CD8-positive, alpha-beta memory T cell (primary cell): ENCODE results near the gene MADD. TPM values are rescaled to one million over a fixed set of nuclear protein-coding genes. Genes with fewer than 3 reads are reported as not detected.

Experiments used
- CTCF ChIA-PET: fragments of 350-600 bp; sonication (Branson Sonifier 250); formaldehyde crosslinking; loops from one replicate; lab custom pipeline; 2021; ENCODE audit warnings: antibody characterized with exemption; lab: Charles Lee
- POLR2A ChIA-PET: fragments of 350-600 bp; sonication (Branson Sonifier 250); formaldehyde crosslinking; loops from one replicate; lab custom pipeline; 2021; ENCODE audit warnings: antibody characterized with exemption; lab: Charles Lee
- DNase-seq, 5 donors: peaks; one replicate each; pipeline versions ENCODE4 v3.0.0 to v3.0.0-alpha.2; 2020 to 2022; ENCODE audit warnings: mixed read lengths in 1 of 5
- H3K27ac ChIP-seq: one replicate; pipeline ENCODE4 v1.7.0; 2013; ENCODE audit warnings: low read depth, mild to moderate bottlenecking, low read length, moderate library complexity
- H3K27me3 ChIP-seq: 2 replicates; pipeline ENCODE4 v1.7.0; 2013; ENCODE audit warnings: low read length, mild to moderate bottlenecking; ENCODE audit not compliant: insufficient read depth, poor library complexity, severe bottlenecking
- H3K36me3 ChIP-seq: 2 replicates; pipeline ENCODE4 v1.7.0; 2013; ENCODE audit warnings: mild to moderate bottlenecking, low read length, moderate library complexity; ENCODE audit not compliant: insufficient read depth
- H3K4me1 ChIP-seq: 2 replicates; pipeline ENCODE4 v1.7.0; 2013; ENCODE audit warnings: mild to moderate bottlenecking, low read length, moderate library complexity; ENCODE audit not compliant: insufficient read depth
- H3K4me3 ChIP-seq: 2 replicates; pipeline ENCODE4 v1.7.0; 2013; ENCODE audit warnings: mild to moderate bottlenecking, low read length
- H3K9me3 ChIP-seq: 2 replicates; pipeline ENCODE4 v1.7.0; 2013; ENCODE audit warnings: mild to moderate bottlenecking, low read length
- H3K27ac Mint-ChIP-seq, 8 donors: one replicate each; pipeline ENCODE4 v1.8.0; 2020 to 2021; ENCODE audit warnings: mixed read lengths in 8 of 8, mild to moderate bottlenecking in 6 of 8, inconsistent platforms in 3 of 8, moderate library complexity in 3 of 8
- H3K27me3 Mint-ChIP-seq, 2 donors: one replicate each; pipeline ENCODE4 v1.8.0; 2020 to 2021; ENCODE audit warnings: mixed read lengths in 2 of 2, mild to moderate bottlenecking in 1 of 2, moderate library complexity in 1 of 2
- H3K36me3 Mint-ChIP-seq, 3 donors: one replicate each; pipeline ENCODE4 v1.8.0; 2020 to 2021; ENCODE audit warnings: mixed read lengths in 3 of 3, inconsistent platforms in 1 of 3, mild to moderate bottlenecking in 1 of 3
- H3K4me1 Mint-ChIP-seq, 3 donors: one replicate each; pipeline ENCODE4 v1.8.0; 2020 to 2021; ENCODE audit warnings: mixed read lengths in 3 of 3, inconsistent platforms in 1 of 3, mild to moderate bottlenecking in 1 of 3
- H3K4me3 Mint-ChIP-seq, 7 donors: one replicate each; pipeline ENCODE4 v1.8.0; 2020 to 2021; ENCODE audit warnings: mixed read lengths in 7 of 7, mild to moderate bottlenecking in 6 of 7, moderate library complexity in 4 of 7, inconsistent platforms in 2 of 7
- H3K9me3 Mint-ChIP-seq, 5 donors: one replicate each; pipeline ENCODE4 v1.8.0; 2020 to 2022; ENCODE audit warnings: mixed read lengths in 5 of 5, mild to moderate bottlenecking in 3 of 5, moderate library complexity in 2 of 5, inconsistent platforms in 1 of 5
- polyA plus RNA-seq: library from polyadenylated mRNA; unstranded; fragments of 300-500 nt; fragmentation: Illumina TruSeq; gene quantifications from one replicate; pipeline ENCODE4 v1.2.3, GENCODE V29; 2021
- total RNA-seq, 2 experiments: library from RNA; stranded (reverse); gene quantifications; one replicate each; pipeline ENCODE4 v1.2.3, GENCODE V29; 2021

Gene MADD
- total and polyA plus RNA-seq, 3 experiments from 2014 or later = 30.5 to 65.7 (median 62.1) TPM

DNA sequence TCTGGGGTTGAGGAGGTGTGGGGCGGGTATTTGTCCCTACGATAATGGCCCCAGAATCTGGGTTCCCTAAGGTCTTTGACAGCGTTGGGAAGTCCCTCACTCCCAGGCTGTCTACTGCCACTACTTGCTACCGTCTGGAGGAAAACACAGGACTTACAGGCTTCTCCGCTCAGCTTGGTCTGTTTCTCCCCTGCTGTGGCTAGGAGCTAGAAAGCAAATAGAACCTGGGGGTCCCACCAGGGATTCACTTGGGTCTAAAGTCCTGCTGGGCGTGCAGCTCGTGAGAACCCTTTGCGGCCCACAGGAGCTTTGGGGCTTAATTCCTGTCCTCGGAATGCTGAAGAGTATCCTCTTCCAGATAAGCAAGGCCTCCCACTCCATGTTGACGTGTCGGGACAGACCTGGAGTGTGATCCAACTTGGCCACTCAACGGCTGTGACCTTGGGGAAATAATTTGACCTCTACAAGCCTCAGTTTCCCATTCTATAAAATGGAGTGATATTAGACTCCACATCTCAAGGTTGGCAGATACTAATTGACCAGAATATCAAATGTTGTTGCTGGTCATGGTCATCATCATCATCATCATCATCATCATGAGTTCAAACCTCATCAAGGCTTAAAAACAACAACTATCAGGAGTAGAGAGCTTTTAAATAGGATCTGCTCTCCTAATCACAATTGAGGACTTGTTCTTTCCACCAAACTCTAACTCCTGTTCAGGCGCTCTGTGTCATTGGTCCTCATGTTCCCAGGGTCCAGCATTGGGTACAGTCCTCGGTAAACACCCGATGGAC, 84.2 kb downstream of the MADD start:
- CTCF ChIA-PET = no interaction called here
- H3K27me3 Mint-ChIP-seq = no peaks in the 10 kb centered on the region
- POLR2A ChIA-PET = no interaction called here

DNA sequence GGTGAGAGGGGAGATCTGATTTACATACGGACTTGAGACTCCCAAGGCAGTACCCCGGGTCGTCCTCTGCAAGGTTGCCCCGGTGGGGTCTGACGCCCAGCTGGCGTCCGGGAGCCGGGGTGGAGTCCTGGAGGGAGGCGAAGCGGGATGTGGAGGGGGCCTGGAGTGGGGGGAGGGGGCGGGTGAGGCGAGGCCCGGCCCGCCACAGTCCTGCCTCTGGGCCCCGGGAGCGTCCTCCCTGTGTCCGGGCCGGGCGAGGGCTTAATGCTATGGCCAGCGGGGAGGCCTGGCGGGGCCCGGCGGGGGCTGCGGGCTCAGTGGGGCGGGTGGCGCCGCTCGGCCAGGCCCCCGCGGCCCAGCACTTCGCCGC, 85.0 kb downstream of the MADD start:
- ChIA-PET CTCF (no interaction called here), POLR2A (no interaction called here)
- Mint-ChIP-seq H3K36me3 (no peaks in the 10 kb centered on the region), H3K9me3 (no peaks in the 10 kb centered on the region), H3K27ac (no peak overlapping the region), H3K27me3 (no peaks in the 10 kb centered on the region), H3K4me1 (peaks cover 0 to 2% (median 0%) of the 10 kb centered on the region in 3 donors), H3K4me3 (no peak overlapping the region)
- no peaks in the 10 kb centered on the region for H3K36me3 ChIP-seq
- no peak overlapping the region for H3K27ac ChIP-seq
- H3K9me3 ChIP-seq = no peaks in the 10 kb centered on the region
- H3K27me3 ChIP-seq = no peaks in the 10 kb centered on the region
- H3K4me1 ChIP-seq = no peaks in the 10 kb centered on the region
- no peak overlapping the region for H3K4me3 ChIP-seq
- no peak for DNase-seq

More for the DNA sequence above, 84.2 kb downstream of the MADD start:
- H3K36me3 Mint-ChIP-seq = no peaks in the 10 kb centered on the region
- H3K4me3 Mint-ChIP-seq = no peak overlapping the region
- no peak for DNase-seq
- no peaks in the 10 kb centered on the region for H3K9me3 Mint-ChIP-seq
- H3K4me1 ChIP-seq = no peaks in the 10 kb centered on the region
- no peaks in the 10 kb centered on the region for H3K9me3 ChIP-seq
- no peak overlapping the region for H3K27ac Mint-ChIP-seq
- H3K4me3 ChIP-seq = no peak overlapping the region
- H3K36me3 ChIP-seq = no peaks in the 10 kb centered on the region
- no peak overlapping the region for H3K27ac ChIP-seq
- H3K4me1 Mint-ChIP-seq = no peaks in the 10 kb centered on the region
- H3K27me3 ChIP-seq = no peaks in the 10 kb centered on the region

DNA sequence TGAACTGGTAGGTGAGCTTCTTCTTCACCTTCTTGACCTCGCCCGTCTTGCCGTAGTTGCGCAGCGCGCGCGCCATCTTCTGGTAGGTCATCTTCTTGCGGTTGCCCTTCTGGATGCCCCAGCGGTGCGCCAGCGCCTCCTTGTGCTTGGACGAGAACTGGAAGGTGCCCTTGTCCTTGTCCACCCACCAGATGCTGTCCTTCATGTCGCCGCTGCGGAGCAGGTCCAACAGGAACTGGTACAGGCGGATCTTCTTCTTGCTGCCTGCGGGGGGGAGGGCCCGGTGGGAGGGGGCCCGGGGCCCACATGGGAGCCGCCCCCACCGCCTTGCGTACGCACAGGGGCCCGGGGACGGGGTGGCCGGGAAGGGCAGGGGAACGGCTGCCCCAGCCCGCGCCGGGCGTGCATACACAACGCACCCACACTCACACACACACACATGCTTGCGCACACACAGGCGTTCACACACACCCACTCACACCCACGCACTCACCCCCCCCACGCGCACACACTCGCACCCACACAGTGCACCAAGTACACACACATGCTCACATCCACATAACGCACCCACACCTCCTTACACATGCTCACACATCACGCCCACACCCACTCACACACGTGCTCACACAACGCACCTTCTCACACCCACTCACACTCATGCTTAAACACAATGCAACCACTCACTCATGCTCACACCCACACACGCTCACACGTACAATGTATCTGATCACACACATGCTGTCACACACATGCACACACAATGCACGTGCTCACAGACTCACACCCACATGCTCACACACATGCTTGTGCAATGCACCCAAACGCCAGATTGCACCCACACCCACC, 85.6 kb downstream of the MADD start:
- Mint-ChIP-seq H3K9me3 (no peaks in the 10 kb centered on the region), H3K4me1 (peaks cover 0 to 2% (median 0%) of the 10 kb centered on the region in 3 donors), H3K36me3 (no peaks in the 10 kb centered on the region), H3K4me3 (no peak overlapping the region), H3K27me3 (no peaks in the 10 kb centered on the region), H3K27ac (no peak overlapping the region)
- Histone ChIP-seq H3K27me3 (no peaks in the 10 kb centered on the region), H3K36me3 (no peaks in the 10 kb centered on the region), H3K4me1 (no peaks in the 10 kb centered on the region), H3K4me3 (no peak overlapping the region), H3K9me3 (no peaks in the 10 kb centered on the region), H3K27ac (no peak overlapping the region)
- CTCF ChIA-PET = no interaction called here
- no peak for DNase-seq
- POLR2A ChIA-PET = no interaction called here

DNA sequence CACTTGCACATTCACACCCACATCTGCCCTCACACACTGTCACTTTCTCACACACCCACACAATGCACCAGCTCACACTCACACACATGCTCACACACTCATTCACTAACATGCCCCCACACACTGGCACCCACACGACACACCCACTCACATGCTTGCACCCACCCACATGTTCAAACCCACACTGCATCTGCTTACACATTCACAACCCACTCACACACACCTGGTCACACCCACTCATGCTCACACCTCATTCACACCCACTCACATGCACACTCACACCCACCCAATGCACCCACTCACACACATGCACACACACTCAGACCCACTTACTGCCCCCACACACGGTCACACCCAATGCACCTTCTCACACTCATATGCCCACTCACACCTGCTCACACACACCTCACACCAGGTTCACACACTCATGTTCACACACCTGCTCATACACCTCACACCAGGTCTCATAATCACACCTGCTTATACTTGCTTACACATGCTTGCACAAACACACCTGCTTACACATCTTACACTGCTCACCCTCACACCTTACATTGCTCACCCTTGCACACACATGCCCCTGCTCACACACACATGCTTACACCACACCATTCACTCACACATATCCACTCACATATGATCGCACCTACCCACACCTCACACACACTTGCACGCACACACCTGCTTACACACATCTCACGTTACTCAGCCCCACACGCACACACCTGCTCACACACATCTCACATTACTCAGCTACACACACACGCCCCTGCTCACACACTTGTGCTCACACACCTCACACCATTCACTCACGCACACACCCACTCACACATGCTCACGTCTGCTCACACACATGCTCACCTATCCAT, 86.4 kb downstream of the MADD start:
- H3K4me1 ChIP-seq = no peaks in the 10 kb centered on the region
- ChIA-PET CTCF (no interaction called here), POLR2A (no interaction called here)
- DNase-seq = no peak
- H3K36me3 Mint-ChIP-seq = no peaks in the 10 kb centered on the region
- H3K9me3 ChIP-seq = no peaks in the 10 kb centered on the region
- H3K27ac ChIP-seq = no peak overlapping the region
- H3K27me3 ChIP-seq = no peaks in the 10 kb centered on the region
- H3K9me3 Mint-ChIP-seq = no peaks in the 10 kb centered on the region
- H3K4me3 Mint-ChIP-seq = no peak overlapping the region
- H3K27me3 Mint-ChIP-seq = no peaks in the 10 kb centered on the region
- H3K36me3 ChIP-seq = no peaks in the 10 kb centered on the region
- H3K27ac Mint-ChIP-seq = no peak overlapping the region
- peaks cover 0 to 2% (median 0%) of the 10 kb centered on the region in 3 donors for H3K4me1 Mint-ChIP-seq
- no peak overlapping the region for H3K4me3 ChIP-seq

DNA sequence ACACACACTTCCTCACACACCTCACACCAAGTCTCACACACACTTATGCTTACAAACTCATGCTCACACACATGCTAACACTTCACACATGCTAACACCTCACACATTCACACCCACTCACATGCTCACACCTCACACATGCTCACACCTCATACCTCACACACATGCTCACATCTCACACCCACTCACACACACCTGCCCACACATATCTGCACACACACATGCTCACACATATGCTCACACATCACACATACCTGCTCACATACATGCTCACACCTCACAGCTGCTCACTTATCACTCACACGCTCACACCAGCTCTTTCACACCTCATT, 87.0 kb downstream of the MADD start:
- H3K9me3 ChIP-seq = no peaks in the 10 kb centered on the region
- ChIA-PET CTCF (no interaction called here), POLR2A (no interaction called here)
- Mint-ChIP-seq H3K4me3 (no peak overlapping the region), H3K27me3 (no peaks in the 10 kb centered on the region), H3K36me3 (no peaks in the 10 kb centered on the region), H3K9me3 (no peaks in the 10 kb centered on the region), H3K27ac (no peak overlapping the region), H3K4me1 (peaks cover 0 to 2% (median 0%) of the 10 kb centered on the region in 3 donors)
- no peak overlapping the region for H3K4me3 ChIP-seq
- H3K36me3 ChIP-seq = no peaks in the 10 kb centered on the region
- H3K27me3 ChIP-seq = no peaks in the 10 kb centered on the region
- DNase-seq = no peak
- no peak overlapping the region for H3K27ac ChIP-seq
- H3K4me1 ChIP-seq = no peaks in the 10 kb centered on the region

DNA sequence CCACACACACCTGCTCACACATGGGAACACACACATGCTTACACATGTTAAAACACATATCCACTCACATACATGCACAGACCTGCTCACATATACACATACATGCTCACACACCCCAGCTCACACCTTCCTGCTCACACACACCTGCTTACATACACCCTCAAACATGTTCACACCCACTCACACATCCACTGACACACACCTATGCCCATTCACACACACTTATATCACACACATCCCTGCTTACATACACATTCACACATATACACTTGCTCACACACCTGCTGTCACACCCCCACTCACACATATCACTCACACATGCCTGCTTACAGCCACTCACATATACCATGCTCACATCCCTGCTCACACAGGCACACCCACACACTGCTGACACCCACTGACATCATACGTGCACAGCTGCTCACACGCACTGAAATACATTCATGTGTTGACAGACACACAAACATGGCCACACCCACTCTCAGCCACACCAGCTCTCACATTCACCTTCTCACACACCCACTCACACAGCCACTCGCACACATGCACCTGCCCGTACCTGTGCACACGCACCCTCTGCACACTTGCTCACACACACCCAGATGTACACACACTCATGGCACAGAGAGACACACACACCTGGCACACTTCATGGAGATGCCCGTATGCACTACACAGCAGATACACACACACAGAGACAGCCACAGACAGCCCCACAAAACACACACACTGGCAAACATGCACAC, 88.2 kb downstream of the MADD start:
- no peaks in the 10 kb centered on the region for H3K36me3 Mint-ChIP-seq
- ChIA-PET POLR2A (no interaction called here), CTCF (no interaction called here)

DNA sequence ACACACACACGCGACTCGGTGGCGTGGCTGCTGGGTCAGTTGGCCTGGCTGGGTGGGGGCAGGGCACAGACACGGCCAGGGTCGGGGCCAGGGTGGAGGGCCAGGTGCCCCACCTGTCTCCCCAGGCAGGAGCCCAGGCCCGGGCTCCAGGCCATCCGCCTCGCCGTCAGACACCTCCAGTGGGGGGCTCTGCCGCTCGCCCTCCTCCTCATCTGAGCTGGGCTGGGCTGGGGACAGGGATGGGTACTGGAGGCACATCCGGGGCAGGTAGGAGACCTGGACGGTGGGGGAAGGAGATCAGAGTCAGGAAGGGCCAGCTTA, 88.8 kb downstream of the MADD start:
- CTCF ChIA-PET = no interaction called here
- Mint-ChIP-seq H3K27ac (no peak overlapping the region), H3K9me3 (no peaks in the 10 kb centered on the region), H3K4me3 (no peak overlapping the region), H3K27me3 (no peaks in the 10 kb centered on the region), H3K36me3 (no peaks in the 10 kb centered on the region), H3K4me1 (peaks cover 0 to 2% (median 0%) of the 10 kb centered on the region in 3 donors)
- H3K27ac ChIP-seq = no peak overlapping the region
- no peak overlapping the region for H3K4me3 ChIP-seq
- POLR2A ChIA-PET = no interaction called here
- no peaks in the 10 kb centered on the region for H3K9me3 ChIP-seq
- H3K27me3 ChIP-seq = no peaks in the 10 kb centered on the region
- no peaks in the 10 kb centered on the region for H3K4me1 ChIP-seq
- no peaks in the 10 kb centered on the region for H3K36me3 ChIP-seq
- DNase-seq = no peak

More for the DNA sequence above, 88.2 kb downstream of the MADD start:
- no peak overlapping the region for H3K4me3 ChIP-seq
- no peak overlapping the region for H3K27ac Mint-ChIP-seq
- H3K9me3 ChIP-seq = no peaks in the 10 kb centered on the region
- H3K27ac ChIP-seq = no peak overlapping the region
- H3K4me1 Mint-ChIP-seq = peaks cover 0 to 2% (median 0%) of the 10 kb centered on the region in 3 donors
- no peaks in the 10 kb centered on the region for H3K36me3 ChIP-seq
- no peak overlapping the region for H3K4me3 Mint-ChIP-seq
- H3K27me3 ChIP-seq = no peaks in the 10 kb centered on the region
- no peaks in the 10 kb centered on the region for H3K9me3 Mint-ChIP-seq
- no peak for DNase-seq
- H3K27me3 Mint-ChIP-seq = no peaks in the 10 kb centered on the region
- H3K4me1 ChIP-seq = no peaks in the 10 kb centered on the region
